Measurements from ENCODE around the gene GPR157. TPM values are rescaled to one million over a fixed set of nuclear protein-coding genes. Genes with fewer than 3 reads are reported as not detected.
"Not testable (repeated sequence)": the region's sequence is repeated elsewhere in the genome, so short reads cannot be mapped to it uniquely, and the experiment has no call there.

The GPR157 gene
- total and polyA plus RNA-seq, 2 donors: 2.7 to 53.5 TPM

GRCh38 chr1:9155405-9155804 is 26.5 kb upstream of the GPR157 start:
- H3K4me1 ChIP-seq (ENCODE audit: insufficient read depth); DNase-seq (ENCODE audit: extremely low spot score); H3K4me3 ChIP-seq (ENCODE audit: low read depth, low read length): not testable (repeated sequence)

GRCh38 chr1:9153152-9153551 is 24.2 kb upstream of the GPR157 start:
- no peak for DNase-seq (ENCODE audit: extremely low spot score)
- H3K36me3 ChIP-seq (ENCODE audit: insufficient read depth): no peaks in the 10 kb centered on the region
- no peak overlapping the region for H3K27ac ChIP-seq (ENCODE audit: low read depth)
- H3K4me1 ChIP-seq (ENCODE audit: insufficient read depth): no peaks in the 10 kb centered on the region
- WGBS: 92% methylated on average over 4 of the region's 4 CpGs
- H3K4me3 ChIP-seq (ENCODE audit: low read depth, low read length): no peak overlapping the region

More at GRCh38 chr1:9155405-9155804, 26.5 kb upstream of the GPR157 start:
- H3K36me3 ChIP-seq (ENCODE audit: insufficient read depth); H3K27ac ChIP-seq (ENCODE audit: low read depth): not testable (repeated sequence)

GRCh38 chr1:9152535-9152934 is 23.6 kb upstream of the GPR157 start:
- Histone ChIP-seq H3K27ac (ENCODE audit: low read depth) (no peak overlapping the region), H3K36me3 (ENCODE audit: insufficient read depth) (no peaks in the 10 kb centered on the region), H3K4me1 (ENCODE audit: insufficient read depth) (no peaks in the 10 kb centered on the region), H3K4me3 (ENCODE audit: low read depth, low read length) (no peak overlapping the region)
- DNase-seq (ENCODE audit: extremely low spot score): no peak
- 78% methylated on average over 10 of the region's 10 CpGs for WGBS

- H3K4me3 ChIP-seq (ENCODE audit: low read depth, low read length): no peak overlapping the region
- DNase-seq (ENCODE audit: extremely low spot score): no peak
- WGBS: 62% methylated on average over 16 of the region's 16 CpGs
- no peaks in the 10 kb centered on the region for H3K4me1 ChIP-seq (ENCODE audit: insufficient read depth)
- no peak overlapping the region for H3K27ac ChIP-seq (ENCODE audit: low read depth)
- no peaks in the 10 kb centered on the region for H3K36me3 ChIP-seq (ENCODE audit: insufficient read depth)
Measured at GRCh38 chr1:9151328-9151860, 22.5 kb upstream of the GPR157 start.

GRCh38 chr1:9150582-9151327 is 21.9 kb upstream of the GPR157 start:
- Histone ChIP-seq H3K36me3 (ENCODE audit: insufficient read depth) (no peaks in the 10 kb centered on the region), H3K27ac (ENCODE audit: low read depth) (no peak overlapping the region), H3K4me1 (ENCODE audit: insufficient read depth) (no peaks in the 10 kb centered on the region), H3K4me3 (ENCODE audit: low read depth, low read length) (no peak overlapping the region)
- 73% methylated on average over 16 of the region's 16 CpGs for WGBS
- DNase-seq (ENCODE audit: extremely low spot score): no peak

- 58% methylated on average over 17 of the region's 17 CpGs for WGBS
- Histone ChIP-seq H3K4me3 (ENCODE audit: low read depth, low read length) (no peak overlapping the region), H3K27ac (ENCODE audit: low read depth) (no peak overlapping the region), H3K36me3 (ENCODE audit: insufficient read depth) (no peaks in the 10 kb centered on the region), H3K4me1 (ENCODE audit: insufficient read depth) (no peaks in the 10 kb centered on the region)
- no peak for DNase-seq (ENCODE audit: extremely low spot score)
Measured at GRCh38 chr1:9149837-9150581, 21.1 kb upstream of the GPR157 start.

- Histone ChIP-seq H3K4me3 (ENCODE audit: low read depth, low read length) (no peak overlapping the region), H3K4me1 (ENCODE audit: insufficient read depth) (no peaks in the 10 kb centered on the region), H3K36me3 (ENCODE audit: insufficient read depth) (no peaks in the 10 kb centered on the region), H3K27ac (ENCODE audit: low read depth) (peak overlapping the region; percentile 18)
- no peak for DNase-seq (ENCODE audit: extremely low spot score)
- 99% methylated on average over 3 of the region's 3 CpGs for WGBS
Measured at GRCh38 chr1:9149151-9149550, 20.2 kb upstream of the GPR157 start.

- no peak for DNase-seq (ENCODE audit: extremely low spot score)
- 70% methylated on average over 8 of the region's 8 CpGs for WGBS
Measured at GRCh38 chr1:9146156-9146555, 17.3 kb upstream of the GPR157 start.

GRCh38 chr1:9145714-9146113 is 16.8 kb upstream of the GPR157 start:
- no peaks in the 10 kb centered on the region for H3K4me1 ChIP-seq (ENCODE audit: insufficient read depth)
- 86% methylated on average over 5 of the region's 5 CpGs for WGBS
- DNase-seq (ENCODE audit: extremely low spot score): no peak

More at GRCh38 chr1:9146156-9146555, 17.3 kb upstream of the GPR157 start:
- Histone ChIP-seq H3K36me3 (ENCODE audit: insufficient read depth) (no peaks in the 10 kb centered on the region), H3K27ac (ENCODE audit: low read depth) (no peak overlapping the region), H3K4me3 (ENCODE audit: low read depth, low read length) (no peak overlapping the region), H3K4me1 (ENCODE audit: insufficient read depth) (no peaks in the 10 kb centered on the region)

GRCh38 chr1:9145021-9145668 is 16.2 kb upstream of the GPR157 start:
- no peaks in the 10 kb centered on the region for H3K36me3 ChIP-seq (ENCODE audit: insufficient read depth)
- no peak for DNase-seq (ENCODE audit: extremely low spot score)
- H3K27ac ChIP-seq (ENCODE audit: low read depth): no peak overlapping the region
- 81% methylated on average over 17 of the region's 17 CpGs for WGBS
- H3K4me3 ChIP-seq (ENCODE audit: low read depth, low read length): no peak overlapping the region
- no peaks in the 10 kb centered on the region for H3K4me1 ChIP-seq (ENCODE audit: insufficient read depth)

More at GRCh38 chr1:9145714-9146113, 16.8 kb upstream of the GPR157 start:
- no peaks in the 10 kb centered on the region for H3K36me3 ChIP-seq (ENCODE audit: insufficient read depth)
- no peak overlapping the region for H3K4me3 ChIP-seq (ENCODE audit: low read depth, low read length)
- no peak overlapping the region for H3K27ac ChIP-seq (ENCODE audit: low read depth)

- 96% methylated on average over 7 of the region's 7 CpGs for WGBS
- not testable (repeated sequence) for H3K4me1 ChIP-seq (ENCODE audit: insufficient read depth); H3K36me3 ChIP-seq (ENCODE audit: insufficient read depth); DNase-seq (ENCODE audit: extremely low spot score); H3K27ac ChIP-seq (ENCODE audit: low read depth); H3K4me3 ChIP-seq (ENCODE audit: low read depth, low read length)
Measured at GRCh38 chr1:9144494-9144893, 15.6 kb upstream of the GPR157 start.

GRCh38 chr1:9143250-9143649 is 14.3 kb upstream of the GPR157 start:
- H3K4me3 ChIP-seq (ENCODE audit: low read depth, low read length): no peak overlapping the region
- no peaks in the 10 kb centered on the region for H3K36me3 ChIP-seq (ENCODE audit: insufficient read depth)
- no peak for DNase-seq (ENCODE audit: extremely low spot score)
- WGBS: 76% methylated on average over 7 of the region's 7 CpGs
- H3K27ac ChIP-seq (ENCODE audit: low read depth): no peak overlapping the region
- no peaks in the 10 kb centered on the region for H3K4me1 ChIP-seq (ENCODE audit: insufficient read depth)

- 84% methylated on average over 2 of the region's 2 CpGs for WGBS
- H3K4me3 ChIP-seq (ENCODE audit: low read depth, low read length): no peak overlapping the region
- DNase-seq (ENCODE audit: extremely low spot score): no peak
- no peaks in the 10 kb centered on the region for H3K36me3 ChIP-seq (ENCODE audit: insufficient read depth)
- H3K27ac ChIP-seq (ENCODE audit: low read depth): no peak overlapping the region
- no peaks in the 10 kb centered on the region for H3K4me1 ChIP-seq (ENCODE audit: insufficient read depth)
Measured at GRCh38 chr1:9139930-9140329, 11.0 kb upstream of the GPR157 start.
